Daoy (cell line): ENCODE results near the gene SCGB1D1. TPM values are rescaled to one million over a fixed set of nuclear protein-coding genes. Genes with fewer than 3 reads are reported as not detected.

Experiments
- DNase-seq: peaks from one replicate; pipeline ENCODE4 v3.0.0-alpha.2; 2015; ENCODE audit warnings: low read depth
- total RNA-seq: library from RNA; depleted of rRNA; stranded (reverse); fragments of >200 nt; shearing (Covaris generic); gene quantifications from 2 replicates; pipeline ENCODE4 v1.2.3, GENCODE V29; 2014; rRNA removed

Gene SCGB1D1
- total RNA-seq, 1 experiment from 2014 or later, result not detected

DNA sequence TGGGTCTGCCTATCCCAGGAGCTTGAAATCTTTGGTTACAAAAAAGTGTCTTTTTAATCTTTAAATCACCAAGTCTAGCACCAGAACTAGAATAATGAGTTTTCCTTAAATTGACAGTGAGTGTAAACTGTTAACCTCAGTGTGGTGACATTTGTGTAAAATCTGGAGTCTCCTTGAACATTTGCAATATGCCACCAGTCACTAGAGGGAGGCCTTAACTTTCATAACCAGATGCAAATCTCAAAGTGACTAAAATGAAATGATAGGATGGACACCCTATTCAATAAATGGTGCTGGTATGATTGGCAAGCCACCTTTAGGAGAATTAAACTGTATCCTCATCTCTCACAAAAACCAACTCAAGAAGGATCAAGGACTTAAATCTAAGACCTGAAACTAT, 43.7 kb downstream of the SCGB1D1 start:
- no peak for DNase-seq

- no peak for DNase-seq
Measured at GRCh38 chr11:62236187-62236586, 46.2 kb downstream of the SCGB1D1 start.

GRCh38 chr11:62237499-62237898, 47.5 kb downstream of the SCGB1D1 start:
- no peak for DNase-seq

DNA sequence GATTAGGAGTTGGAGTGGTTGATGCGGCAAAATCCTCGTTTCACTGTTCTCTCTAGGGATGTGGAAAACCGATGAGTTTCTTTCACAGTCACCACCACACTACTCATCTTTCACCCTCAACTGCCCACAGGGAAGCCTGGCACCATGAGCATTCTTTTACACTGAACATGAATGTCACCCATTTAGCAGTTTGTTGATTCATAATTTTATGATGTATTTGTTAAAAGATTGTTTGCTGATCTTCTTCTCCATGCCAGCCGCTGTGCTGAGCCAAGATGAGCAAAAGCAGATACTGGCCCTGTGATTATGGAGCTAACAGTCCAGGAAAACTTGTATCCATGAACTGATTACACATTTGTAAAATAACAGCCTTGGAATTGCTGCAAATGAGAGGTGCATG, 48.1 kb downstream of the SCGB1D1 start:
- DNase-seq, result no peak

DNA sequence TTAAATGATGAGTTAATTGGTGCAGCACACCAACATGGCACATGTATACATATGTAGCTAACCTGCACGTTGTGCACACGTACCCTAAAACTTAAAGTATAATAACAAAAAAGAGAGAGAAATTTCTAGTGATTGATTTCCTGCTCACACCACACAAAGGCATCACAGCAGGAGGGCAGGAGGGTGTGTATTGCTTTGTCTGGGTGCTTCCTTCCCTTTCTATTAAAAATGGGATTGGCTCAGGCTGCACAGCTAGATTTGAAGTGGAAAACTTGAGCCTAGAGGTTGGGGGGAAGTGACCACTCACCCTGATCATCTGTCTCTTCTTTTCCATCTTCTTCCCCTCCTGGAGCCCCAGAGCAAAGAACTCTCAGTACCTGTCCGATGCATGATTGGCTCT, 51.1 kb downstream of the SCGB1D1 start:
- no peak for DNase-seq

DNA sequence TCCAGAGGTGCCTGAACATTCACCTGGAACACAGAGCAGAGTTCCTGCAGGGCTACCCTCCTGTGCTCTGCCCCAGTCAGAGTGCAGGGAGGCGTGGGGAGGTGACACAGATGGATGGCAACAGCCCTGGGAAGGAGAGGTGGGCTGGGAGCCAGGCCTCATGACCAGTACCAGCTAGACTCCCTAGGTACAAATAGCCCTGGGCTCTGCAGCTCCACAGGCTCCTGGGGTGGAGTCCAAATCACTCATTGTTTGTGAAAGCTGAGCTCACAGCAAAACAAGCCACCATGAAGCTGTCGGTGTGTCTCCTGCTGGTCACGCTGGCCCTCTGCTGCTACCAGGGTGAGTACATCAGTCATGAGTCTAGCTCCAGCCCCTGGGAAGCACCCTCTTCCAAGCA, 52.0 kb downstream of the SCGB1D1 start, which contains the start of gene SCGB1D2:
SCGB1D2 (plus strand) TSS at position 219 of the 400 bp plus-strand sequence; CDS start at position 288, 69 bp downstream.
- DNase-seq, result peak; percentile 56

Other genes starting within 250 kb of the SCGB1D1 start
- gene BEST1, start 239.9 kb upstream of the SCGB1D1 start, total RNA-seq, result 0.65 TPM in 1 of 2 replicates, not detected in the other
- gene FTH1, start 222.6 kb upstream of the SCGB1D1 start, total RNA-seq, result 184 and 219 TPM in 2 replicates
- 57.0 and 76.3 TPM in 2 replicates for gene INCENP, start 66.2 kb upstream of the SCGB1D1 start, total RNA-seq
- not detected in 2 replicates for gene SCGB2A1, start 18.5 kb downstream of the SCGB1D1 start, total RNA-seq
- not detected in 2 replicates for gene SCGB1D2, start 52.0 kb downstream of the SCGB1D1 start, total RNA-seq
- gene SCGB2A2, start 79.9 kb downstream of the SCGB1D1 start, total RNA-seq, result not detected in 2 replicates
- not detected in 2 replicates for gene SCGB1D4, start 108.9 kb downstream of the SCGB1D1 start, total RNA-seq
- 37.0 and 68.0 TPM in 2 replicates for gene ASRGL1, start 147.2 kb downstream of the SCGB1D1 start, total RNA-seq
- gene SCGB1A1, start 228.8 kb downstream of the SCGB1D1 start, total RNA-seq, result not detected in 2 replicates